GM12878 (cell line): ENCODE measurements around the gene ABCG1. TPM values are rescaled to one million over a fixed set of nuclear protein-coding genes. Genes with fewer than 3 reads are reported as not detected.
A peak's percentile ranks its signal among the peaks of the same experiment; 100 is the strongest.

Experiments
- ATAC-seq: fragments of 200-7000 bp; cut with Tn5 transposase; 3 replicates; pipeline ENCODE4 v1.9.1; 2020; ENCODE audit warnings: mild to moderate bottlenecking, moderate library complexity
- BruUV-seq: library from RNA; stranded (reverse); fragments of 400-500 nt; replicated peaks from 2 replicates; lab custom pipeline; 2021; lab: Mats Ljungman, UMichigan
- CTCF ChIA-PET: fragments of 300-600 bp; sonication (Branson Sonifier 250); formaldehyde crosslinking; extraction: SDS; loops from one replicate; lab custom pipeline; 2021; ENCODE audit warnings: inconsistent platforms; lab: Yijun Ruan, JAX
- POLR2A ChIA-PET: fragments of 350-600 bp; formaldehyde crosslinking; extraction: SDS; loops from one replicate; lab custom pipeline; 2021; ENCODE audit warnings: inconsistent platforms; lab: Charles Lee
- RAD21 ChIA-PET: fragments of 300-600 bp; sonication (Branson Sonifier 250); formaldehyde crosslinking; loops from one replicate; lab custom pipeline; 2023; ENCODE audit warnings: antibody characterized with exemption; ENCODE audit not compliant: unreplicated experiment; lab: Charles Lee
- SMC1A ChIA-PET: fragments of 300-600 bp; sonication (Branson Sonifier 250); formaldehyde crosslinking; loops from one replicate; lab custom pipeline; 2023; ENCODE audit not compliant: unreplicated experiment, uncharacterized antibody; lab: Charles Lee
- DNase-seq: peaks from one replicate; pipeline ENCODE4 v3.0.0-alpha.2; 2011; ENCODE audit warnings: low read depth, low spot score
- FAIRE-seq: peaks from 3 replicates; lab custom pipeline; 2011; peaks lifted over from hg19 to GRCh38; lab: Jason Lieb, UNC
- H2AFZ ChIP-seq: 2 replicates; pipeline ENCODE4 v1.6.0; 2011; ENCODE audit warnings: low read depth, low read length, control low read depth; ENCODE audit not compliant: control insufficient read depth
- H3K27ac ChIP-seq: 2 replicates; pipeline ENCODE4 v1.5.1; 2011; ENCODE audit warnings: control low read depth; ENCODE audit not compliant: control insufficient read depth, insufficient read depth
- H3K27me3 ChIP-seq, 2 experiments: replicated peaks in 1 of 2; 2 replicates each; pipeline versions ENCODE4 v1.6.0 to v1.6.1; 2011; ENCODE audit warnings: low read length in 1 of 2; ENCODE audit not compliant: control insufficient read depth in 2 of 2, insufficient read depth in 2 of 2
- H3K36me3 ChIP-seq, 2 experiments: 2 replicates each; pipeline ENCODE4 v1.5.1; 2011; ENCODE audit warnings: low read length in 1 of 2; ENCODE audit not compliant: control insufficient read depth in 2 of 2, insufficient read depth in 2 of 2
- H3K4me1 ChIP-seq: 2 replicates; pipeline ENCODE4 v1.6.1; 2011; ENCODE audit warnings: mild to moderate bottlenecking, low read length, moderate library complexity, mixed read lengths; ENCODE audit not compliant: control insufficient read depth, insufficient read depth
- H3K4me2 ChIP-seq: 2 replicates; pipeline ENCODE4 v1.6.0; 2011; ENCODE audit warnings: control low read depth; ENCODE audit not compliant: control insufficient read depth, insufficient read depth
- H3K4me3 ChIP-seq: fragments of 200-600 bp; sonication (generic); 2 replicates; pipeline ENCODE4 v1.5.1; 2016
- H3K79me2 ChIP-seq: 2 replicates; pipeline ENCODE4 v1.6.0; 2011; ENCODE audit warnings: low read length; ENCODE audit not compliant: control insufficient read depth, insufficient read depth
- H3K9ac ChIP-seq: 2 replicates; pipeline ENCODE4 v1.8.0; 2011; ENCODE audit warnings: low read length, control low read depth, mixed read lengths; ENCODE audit not compliant: control insufficient read depth, insufficient read depth
- H3K9me3 ChIP-seq: replicated peaks from 3 replicates; pipeline ENCODE4 v1.5.1; 2011; ENCODE audit warnings: mild to moderate bottlenecking, low read length; ENCODE audit not compliant: control insufficient read depth, insufficient read depth
- H4K20me1 ChIP-seq: 2 replicates; pipeline ENCODE4 v1.6.0; 2011; ENCODE audit not compliant: control insufficient read depth, insufficient read depth
- JUNB ChIP-seq: IDR thresholded peaks from 2 replicates; pipeline ENCODE4 v1.6.1; 2016; ENCODE audit warnings: antibody characterized with exemption, mild to moderate bottlenecking
- SUZ12 ChIP-seq: fragments of 200-600 bp; sonication (generic); IDR thresholded peaks from one replicate; pipeline ENCODE4 v1.6.1; 2018; ENCODE audit warnings: antibody characterized with exemption, mild to moderate bottlenecking; ENCODE audit not compliant: unreplicated experiment
- WGBS: methylation state at CpG from one replicate; pipeline ENCODE4 v1.1.6; 2016; ENCODE audit warnings: low lambda C conversion rate; ENCODE audit not compliant: insufficient replicate concordance, insufficient coverage; ENCODE audit errors: missing lambda C conversion rate; 5-methylcytosine and 5-hydroxymethylcytosine counted together
- in situ Hi-C: fragments of 300-500 bp; cut with MboI; formaldehyde crosslinking; loops from 9 replicates; pipeline ENCODE4 v1.14.3; 2018; ENCODE audit warnings: mixed read lengths
- intact Hi-C: fragments of 100-400 bp; cut with micrococcal nuclease; formaldehyde crosslinking; loops from one replicate; pipeline ENCODE4 v1.14.2; 2022; ENCODE audit not compliant: unreplicated experiment
- polyA plus RNA-seq, 11 experiments: library from polyadenylated mRNA; depleted of rRNA in 4 of 11; unstranded in 6 of 11; stranded (reverse) in 5 of 11; fragments of >200 nt; fragmentation: Nextera tagmentation in 4 of 11; fragmentation: Illumina TruSeq in 1 of 11; extraction: Ambion mirVana in 4 of 11; extraction: Trizol in 1 of 11; gene quantifications; 1 replicate in 1 of 11; 2 replicates in 10 of 11; pipeline versions ENCODE4 v1.2.1 to v1.2.3, GENCODE V29; 2011 to 2016; ENCODE audit warnings: inconsistent platforms in 2 of 11, missing spikeins in 2 of 11, low read depth in 1 of 11
- total RNA-seq, 4 experiments: library from RNA; depleted of rRNA in 3 of 4; stranded (reverse); fragments of >200 nt in 3 of 4; fragmentation: Illumina TruSeq in 1 of 4; extraction: Trizol in 1 of 4; gene quantifications; 2 replicates each; pipeline versions ENCODE4 v1.2.1 to v1.2.3, GENCODE V29; 2013 to 2021
- TF ChIP-seq, protein P1 (sequence below): fragments of 450-650 bp; formaldehyde crosslinking; IDR thresholded peaks from 2 replicates; pipeline ENCODE4 v1.4.0; 2020; ENCODE audit warnings: mild to moderate bottlenecking, moderate library complexity
- TF ChIP-seq, protein P2 (sequence below): IDR thresholded peaks from 2 replicates; pipeline ENCODE4 v1.6.1; 2011; ENCODE audit warnings: borderline replicate concordance, low read depth, mild to moderate bottlenecking, moderate library complexity, low read length; ENCODE audit not compliant: insufficient read depth, poor library complexity, severe bottlenecking
- TF ChIP-seq, protein P3 (sequence below): IDR thresholded peaks from 2 replicates; pipeline ENCODE4 v1.6.1; 2011; ENCODE audit warnings: mild to moderate bottlenecking, low read depth, low read length, moderate library complexity; ENCODE audit not compliant: insufficient replicate concordance

The ABCG1 gene
- total and polyA plus RNA-seq, 10 of the 15 experiments (the other 5 are each of a cell fraction or from before 2014, with no cell fraction given): 0.59 to 19.3 (median 5.7) TPM

DNA sequence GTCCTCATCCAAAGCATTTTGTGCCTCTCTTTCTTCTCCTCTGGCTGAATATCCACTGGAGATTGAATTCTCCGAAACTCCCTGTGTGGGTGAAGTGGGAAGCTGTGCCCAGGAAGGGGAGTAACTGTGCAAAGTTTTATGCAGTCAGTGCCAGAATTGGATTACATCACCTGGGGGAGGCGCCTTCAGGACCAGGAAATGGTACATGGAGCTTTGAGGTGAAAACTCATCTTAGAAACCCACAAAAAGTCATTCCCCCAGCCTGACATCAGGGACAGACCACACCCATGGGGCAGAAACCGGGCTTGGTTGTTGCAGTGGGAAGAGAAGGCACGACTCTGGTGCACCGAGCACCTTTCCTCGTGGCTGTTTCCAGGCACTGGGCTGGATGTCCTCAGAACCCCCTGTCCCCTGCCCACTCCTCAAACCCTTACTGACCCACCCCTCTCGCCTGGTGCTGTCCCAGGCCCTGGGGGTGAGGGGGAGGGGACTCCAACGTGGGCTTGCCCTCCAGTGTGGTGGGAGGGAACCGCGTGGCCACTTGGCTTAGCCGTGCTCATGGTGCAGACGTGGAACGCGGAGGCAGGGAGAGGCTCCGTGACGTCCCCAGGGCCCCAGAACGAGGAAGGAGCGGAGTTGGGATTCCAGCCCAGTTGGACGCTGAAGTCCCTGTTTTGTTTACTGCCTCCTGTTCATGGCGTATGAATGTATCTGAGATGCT, 80.5 kb downstream of the ABCG1 start (continued):
- TF ChIP-seq, protein P1, sequence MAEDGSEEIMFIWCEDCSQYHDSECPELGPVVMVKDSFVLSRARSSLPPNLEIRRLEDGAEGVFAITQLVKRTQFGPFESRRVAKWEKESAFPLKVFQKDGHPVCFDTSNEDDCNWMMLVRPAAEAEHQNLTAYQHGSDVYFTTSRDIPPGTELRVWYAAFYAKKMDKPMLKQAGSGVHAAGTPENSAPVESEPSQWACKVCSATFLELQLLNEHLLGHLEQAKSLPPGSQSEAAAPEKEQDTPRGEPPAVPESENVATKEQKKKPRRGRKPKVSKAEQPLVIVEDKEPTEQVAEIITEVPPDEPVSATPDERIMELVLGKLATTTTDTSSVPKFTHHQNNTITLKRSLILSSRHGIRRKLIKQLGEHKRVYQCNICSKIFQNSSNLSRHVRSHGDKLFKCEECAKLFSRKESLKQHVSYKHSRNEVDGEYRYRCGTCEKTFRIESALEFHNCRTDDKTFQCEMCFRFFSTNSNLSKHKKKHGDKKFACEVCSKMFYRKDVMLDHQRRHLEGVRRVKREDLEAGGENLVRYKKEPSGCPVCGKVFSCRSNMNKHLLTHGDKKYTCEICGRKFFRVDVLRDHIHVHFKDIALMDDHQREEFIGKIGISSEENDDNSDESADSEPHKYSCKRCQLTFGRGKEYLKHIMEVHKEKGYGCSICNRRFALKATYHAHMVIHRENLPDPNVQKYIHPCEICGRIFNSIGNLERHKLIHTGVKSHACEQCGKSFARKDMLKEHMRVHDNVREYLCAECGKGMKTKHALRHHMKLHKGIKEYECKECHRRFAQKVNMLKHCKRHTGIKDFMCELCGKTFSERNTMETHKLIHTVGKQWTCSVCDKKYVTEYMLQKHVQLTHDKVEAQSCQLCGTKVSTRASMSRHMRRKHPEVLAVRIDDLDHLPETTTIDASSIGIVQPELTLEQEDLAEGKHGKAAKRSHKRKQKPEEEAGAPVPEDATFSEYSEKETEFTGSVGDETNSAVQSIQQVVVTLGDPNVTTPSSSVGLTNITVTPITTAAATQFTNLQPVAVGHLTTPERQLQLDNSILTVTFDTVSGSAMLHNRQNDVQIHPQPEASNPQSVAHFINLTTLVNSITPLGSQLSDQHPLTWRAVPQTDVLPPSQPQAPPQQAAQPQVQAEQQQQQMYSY (CRISPR knock-in tag): no peak
- TF ChIP-seq SUZ12: no peak

DNA sequence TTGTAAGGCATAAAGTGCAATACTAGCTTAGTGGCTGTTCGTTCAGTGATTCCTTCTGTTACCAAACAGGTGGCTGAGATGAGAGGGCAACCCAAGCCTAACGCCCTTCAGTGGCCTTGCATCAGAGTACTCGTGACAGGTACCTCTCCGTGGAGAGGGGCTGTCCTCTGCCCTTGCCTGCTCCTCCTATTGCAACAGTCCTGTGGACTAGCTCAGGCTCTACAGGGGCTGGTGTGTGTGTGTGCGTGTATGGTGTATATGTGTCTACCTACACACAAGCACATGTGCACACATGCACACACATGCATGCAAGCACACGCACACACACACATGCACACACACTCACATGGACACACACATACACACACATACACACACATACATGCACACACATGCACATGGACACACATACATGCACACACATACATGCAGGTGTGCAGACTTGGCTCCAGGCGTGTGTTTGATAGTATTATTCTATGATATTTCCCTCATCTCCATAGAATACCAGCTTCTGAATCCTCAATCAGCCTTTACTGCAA, 81.2 kb downstream of the ABCG1 start:
- Histone ChIP-seq H3K4me2 (no peak overlapping the region), H3K27me3 (no peaks in the 10 kb centered on the region; a peak in 1 of 4 replicates), H3K9ac (no peak overlapping the region), H3K36me3 (no peaks in the 10 kb centered on the region), H3K4me3 (no peak overlapping the region), H3K79me2 (no peaks in the 10 kb centered on the region), H3K9me3 (no peaks in the 10 kb centered on the region), H3K4me1 (no peaks in the 10 kb centered on the region), H3K27ac (no peak overlapping the region), H4K20me1 (no peaks in the 10 kb centered on the region)
- SMC1A ChIA-PET: interaction anchor here (0.8 to 1.0 kb wide), 3 partner anchors 15 to 102 kb away, joined by 3 read pairs; no protein-coding TSS in a partner anchor
- in situ Hi-C loops (no loop called here), intact Hi-C loops (no loop called here)
- POLR2A ChIA-PET: no interaction called here
- DNase-seq (no peak), ATAC-seq (no peak)
- 24% methylated on average over 7 of the region's 7 CpGs for WGBS
- RAD21 ChIA-PET: interaction anchor here (1.7 kb wide), 1 partner anchor 14 kb away, joined by 5 read pairs; no protein-coding TSS in a partner anchor
- CTCF ChIA-PET: interaction anchor here (0.5 to 1.0 kb wide), 2 partner anchors 10 to 412 kb away, joined by 3 to 5 read pairs; no protein-coding TSS in a partner anchor
- TF ChIP-seq, protein P2, sequence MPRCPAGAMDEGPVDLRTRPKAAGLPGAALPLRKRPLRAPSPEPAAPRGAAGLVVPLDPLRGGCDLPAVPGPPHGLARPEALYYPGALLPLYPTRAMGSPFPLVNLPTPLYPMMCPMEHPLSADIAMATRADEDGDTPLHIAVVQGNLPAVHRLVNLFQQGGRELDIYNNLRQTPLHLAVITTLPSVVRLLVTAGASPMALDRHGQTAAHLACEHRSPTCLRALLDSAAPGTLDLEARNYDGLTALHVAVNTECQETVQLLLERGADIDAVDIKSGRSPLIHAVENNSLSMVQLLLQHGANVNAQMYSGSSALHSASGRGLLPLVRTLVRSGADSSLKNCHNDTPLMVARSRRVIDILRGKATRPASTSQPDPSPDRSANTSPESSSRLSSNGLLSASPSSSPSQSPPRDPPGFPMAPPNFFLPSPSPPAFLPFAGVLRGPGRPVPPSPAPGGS: peak; percentile 66
- TF ChIP-seq, protein P3, sequence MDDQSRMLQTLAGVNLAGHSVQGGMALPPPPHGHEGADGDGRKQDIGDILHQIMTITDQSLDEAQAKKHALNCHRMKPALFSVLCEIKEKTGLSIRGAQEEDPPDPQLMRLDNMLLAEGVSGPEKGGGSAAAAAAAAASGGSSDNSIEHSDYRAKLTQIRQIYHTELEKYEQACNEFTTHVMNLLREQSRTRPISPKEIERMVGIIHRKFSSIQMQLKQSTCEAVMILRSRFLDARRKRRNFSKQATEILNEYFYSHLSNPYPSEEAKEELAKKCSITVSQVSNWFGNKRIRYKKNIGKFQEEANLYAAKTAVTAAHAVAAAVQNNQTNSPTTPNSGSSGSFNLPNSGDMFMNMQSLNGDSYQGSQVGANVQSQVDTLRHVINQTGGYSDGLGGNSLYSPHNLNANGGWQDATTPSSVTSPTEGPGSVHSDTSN: peak; percentile 23
- no peak for TF ChIP-seq JUNB
- TF ChIP-seq, all 136 proteins: peak for 2
- no peak overlapping the region for H2AFZ ChIP-seq
- FAIRE-seq: no peak
- no TSS peak for BruUV-seq
